ENCODE results near the gene CYP2S1.
A peak's percentile ranks its signal among the peaks of the same experiment; 100 is the strongest.

CYP2S1 gene

DNA sequence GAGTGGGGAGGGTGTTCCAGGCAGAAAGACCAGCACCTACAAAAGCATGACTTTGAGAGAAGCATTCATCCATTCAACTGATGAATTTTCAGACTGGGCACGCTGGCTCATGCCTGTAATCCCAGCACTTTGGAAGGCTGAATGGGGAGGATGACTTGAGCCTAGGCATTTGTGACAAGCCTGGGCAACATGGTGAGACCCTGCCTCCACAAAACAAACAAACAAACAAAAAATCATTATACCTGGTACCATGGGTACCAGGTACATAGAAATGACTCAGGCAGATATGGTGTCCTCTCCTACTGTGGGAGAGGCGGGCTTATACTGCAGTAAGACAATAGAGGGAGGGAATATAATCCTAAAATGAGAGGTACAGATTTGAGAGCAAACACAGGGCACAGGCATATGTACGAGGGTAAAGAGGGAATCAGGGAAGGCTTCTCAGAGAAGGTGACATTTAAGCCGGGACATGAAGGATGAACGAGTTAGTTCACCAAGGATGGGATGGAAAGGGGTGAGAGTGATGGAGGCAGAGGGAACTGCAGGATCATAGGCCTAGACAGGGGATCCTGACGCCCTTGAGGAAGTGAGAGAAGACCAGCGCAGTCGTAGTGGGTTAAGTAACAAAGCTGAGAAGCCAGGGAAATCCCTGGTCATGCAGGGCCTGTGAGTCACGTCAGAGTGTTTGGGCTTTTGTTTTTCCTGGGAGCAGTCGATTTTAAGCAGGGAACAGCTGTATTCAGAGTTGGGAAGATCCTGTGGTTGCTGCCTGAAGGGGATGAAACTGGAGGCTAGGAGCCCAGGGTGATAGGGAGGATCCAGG is 2.9 kb downstream of the CYP2S1 start:
- no peak for DNase-seq

DNA sequence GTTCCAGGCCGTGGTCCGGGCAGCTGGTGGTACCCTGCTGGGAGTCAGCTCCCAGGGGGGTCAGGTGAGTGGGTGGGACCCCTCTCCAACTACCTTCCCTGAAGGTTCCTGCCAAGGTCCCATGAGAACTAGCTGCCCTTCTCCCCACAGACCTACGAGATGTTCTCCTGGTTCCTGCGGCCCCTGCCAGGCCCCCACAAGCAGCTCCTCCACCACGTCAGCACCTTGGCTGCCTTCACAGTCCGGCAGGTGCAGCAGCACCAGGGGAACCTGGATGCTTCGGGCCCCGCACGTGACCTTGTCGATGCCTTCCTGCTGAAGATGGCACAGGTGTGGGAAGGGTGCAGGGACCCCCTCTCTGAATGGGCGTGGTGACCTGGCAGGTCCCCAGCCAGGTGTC is 5.5 kb downstream of the CYP2S1 start:
- DNase-seq, result no peak

DNA sequence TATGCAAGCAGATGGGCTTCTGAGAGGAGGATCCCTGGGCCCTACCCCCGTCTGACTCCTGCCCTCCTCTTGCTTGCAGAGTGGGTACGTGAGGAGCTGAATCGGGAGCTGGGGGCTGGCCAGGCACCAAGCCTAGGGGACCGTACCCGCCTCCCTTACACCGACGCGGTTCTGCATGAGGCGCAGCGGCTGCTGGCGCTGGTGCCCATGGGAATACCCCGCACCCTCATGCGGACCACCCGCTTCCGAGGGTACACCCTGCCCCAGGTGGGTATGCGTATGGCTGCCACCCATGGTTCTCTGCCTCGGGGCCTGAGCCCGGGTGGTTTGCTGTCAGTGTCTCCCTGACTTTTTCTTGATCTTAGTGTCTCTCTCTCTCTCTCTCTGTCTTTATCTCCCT is 10.4 kb downstream of the CYP2S1 start:
- DNase-seq, result no peak

DNA sequence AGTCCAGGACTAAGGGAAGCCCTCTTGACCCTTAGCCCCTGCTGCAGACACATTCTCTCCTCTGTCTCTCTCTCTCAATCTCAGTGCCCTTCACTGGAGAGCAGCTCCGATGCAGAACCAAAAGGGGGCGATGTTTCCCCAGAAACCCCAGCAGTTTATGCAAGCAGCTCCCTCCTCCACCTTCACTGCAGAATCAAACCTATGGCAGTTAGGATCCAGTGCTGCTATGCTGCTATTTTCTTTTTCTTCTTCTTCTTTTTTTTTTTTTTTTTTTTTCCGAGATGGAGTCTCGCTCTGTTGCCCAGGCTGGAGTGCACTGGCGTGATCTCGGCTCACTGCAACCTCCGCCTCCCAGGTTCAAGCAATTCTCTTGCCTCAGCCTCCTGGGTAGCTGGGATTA is 11.3 kb downstream of the CYP2S1 start:
- DNase-seq, result peak; percentile 79

DNA sequence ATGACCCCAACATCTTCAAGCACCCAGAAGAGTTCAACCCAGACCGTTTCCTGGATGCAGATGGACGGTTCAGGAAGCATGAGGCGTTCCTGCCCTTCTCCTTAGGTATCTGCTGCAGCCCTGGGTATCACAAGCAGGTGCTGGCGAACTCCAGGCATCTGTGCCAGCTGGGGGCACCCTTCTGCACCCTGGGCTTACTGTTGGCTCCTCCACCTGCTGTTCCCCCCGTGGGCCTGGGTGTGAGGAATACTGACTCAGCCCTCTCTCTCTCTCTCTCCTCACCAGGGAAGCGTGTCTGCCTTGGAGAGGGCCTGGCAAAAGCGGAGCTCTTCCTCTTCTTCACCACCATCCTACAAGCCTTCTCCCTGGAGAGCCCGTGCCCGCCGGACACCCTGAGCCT is 13.0 kb downstream of the CYP2S1 start:
- DNase-seq, result no peak

DNA sequence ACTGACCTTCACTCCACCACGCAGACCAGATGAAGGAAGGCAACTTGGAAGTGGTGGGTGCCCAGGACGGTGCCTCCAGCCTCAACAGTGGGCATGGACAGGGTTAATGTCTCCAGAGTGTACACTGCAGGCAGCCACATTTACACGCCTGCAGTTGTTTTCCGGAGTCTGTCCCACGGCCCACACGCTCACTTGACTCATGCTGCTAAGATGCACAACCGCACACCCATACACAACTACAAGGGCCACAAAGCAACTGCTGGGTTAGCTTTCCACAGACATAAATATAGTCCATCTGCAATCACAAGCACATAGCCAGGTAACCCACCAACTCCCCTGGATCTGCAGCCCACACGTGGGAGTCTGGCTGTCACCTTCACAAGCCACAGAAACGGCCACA is 13.4 kb downstream of the CYP2S1 start:
- DNase-seq, result no peak

DNA sequence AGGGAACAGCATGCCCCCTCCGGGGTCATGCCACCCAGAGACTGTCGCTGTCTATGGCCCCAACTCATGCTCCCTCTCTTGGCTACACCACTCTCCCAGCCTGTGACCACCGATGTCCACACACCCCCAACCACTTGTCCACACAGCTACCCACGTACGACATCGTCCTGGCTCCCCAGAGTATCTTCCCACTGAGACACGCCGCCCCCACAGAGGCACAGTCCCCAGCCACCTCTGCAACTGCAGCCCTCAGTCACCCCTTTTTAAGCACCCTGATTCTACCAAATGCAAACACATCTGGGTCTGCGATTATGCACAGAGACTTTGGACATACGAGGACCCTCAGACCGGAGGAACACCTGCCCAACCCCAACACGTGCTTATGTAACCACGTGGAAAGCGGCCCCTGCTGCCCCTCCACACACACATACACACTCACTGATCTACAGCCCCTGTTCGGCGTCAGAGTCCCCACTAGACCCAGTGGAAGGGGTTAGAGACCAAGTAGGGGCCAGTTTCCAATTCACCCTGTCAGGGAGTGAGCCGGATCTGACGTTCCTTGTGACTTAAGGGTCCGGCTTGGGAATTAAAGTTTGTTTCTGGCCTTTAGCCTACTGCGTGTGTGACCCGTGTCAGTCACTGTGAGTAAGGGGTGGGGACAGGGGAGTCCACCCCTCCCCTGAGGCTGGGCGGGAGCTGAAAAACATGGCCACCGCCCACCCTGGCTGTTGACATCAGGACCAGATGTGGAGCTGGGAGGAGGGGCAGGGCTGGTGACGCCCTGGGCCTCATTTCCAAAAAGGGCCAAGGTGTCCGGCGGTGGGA is 14.1 kb downstream of the CYP2S1 start:
- DNase-seq, result no peak

DNA sequence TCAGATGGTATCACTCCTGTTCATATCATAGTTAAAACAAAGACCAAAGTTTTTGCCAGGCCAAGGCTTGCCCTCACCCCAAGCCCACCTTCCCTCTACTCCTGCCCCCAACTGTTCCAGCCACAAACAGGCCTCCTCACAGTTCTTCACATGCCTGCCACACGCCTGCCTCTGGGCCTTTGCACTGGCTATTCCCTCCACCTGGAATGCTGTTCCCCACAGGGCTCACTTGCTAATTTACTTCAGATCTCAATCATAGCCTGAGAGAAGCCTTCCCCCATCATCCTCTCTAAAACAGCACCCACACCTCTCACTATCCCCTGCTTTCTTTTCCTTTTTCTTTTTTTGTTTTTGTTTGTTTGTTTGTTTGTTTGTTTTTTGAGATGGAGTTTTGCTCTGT is 21.1 kb downstream of the CYP2S1 start:
- DNase-seq, result no peak

DNA sequence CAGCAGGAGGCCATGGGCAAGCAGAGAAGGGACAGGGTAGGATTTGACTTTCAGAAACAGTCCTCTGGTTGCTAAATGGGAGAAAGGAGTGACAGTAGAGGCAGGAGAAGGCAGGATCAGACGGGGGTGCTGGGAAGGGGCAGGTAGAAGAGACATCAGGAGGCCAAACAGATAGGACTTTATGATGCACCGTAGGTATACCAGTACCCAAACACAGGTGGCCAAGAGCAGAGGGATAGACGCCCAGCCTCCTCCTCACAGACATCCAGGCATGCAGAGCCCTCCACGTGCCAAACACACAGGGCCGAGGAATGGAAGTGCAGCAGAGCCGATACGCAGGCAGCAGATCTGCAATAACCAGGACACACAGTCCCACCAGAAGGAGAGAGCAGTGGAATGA is 24.7 kb downstream of the CYP2S1 start:
- no peak for DNase-seq

DNA sequence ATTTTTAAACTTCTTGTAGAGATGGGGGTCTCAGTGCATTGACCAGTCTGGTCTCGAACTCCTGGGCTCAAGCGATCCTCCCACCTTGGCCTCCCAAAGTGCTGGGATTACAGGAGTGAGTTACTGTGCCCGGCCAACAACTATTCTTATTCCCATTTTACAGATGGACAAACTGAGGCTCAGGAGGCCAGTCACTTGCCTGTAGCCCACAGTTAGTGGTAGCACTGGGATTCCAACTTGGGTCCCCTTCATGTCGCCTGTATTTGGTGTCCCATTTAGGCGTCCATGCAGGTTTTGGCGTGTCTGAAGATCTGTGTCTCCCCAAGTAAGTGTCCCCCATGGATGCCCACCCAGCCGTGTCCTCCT is 25.2 kb downstream of the CYP2S1 start:
- DNase-seq, result no peak

DNA sequence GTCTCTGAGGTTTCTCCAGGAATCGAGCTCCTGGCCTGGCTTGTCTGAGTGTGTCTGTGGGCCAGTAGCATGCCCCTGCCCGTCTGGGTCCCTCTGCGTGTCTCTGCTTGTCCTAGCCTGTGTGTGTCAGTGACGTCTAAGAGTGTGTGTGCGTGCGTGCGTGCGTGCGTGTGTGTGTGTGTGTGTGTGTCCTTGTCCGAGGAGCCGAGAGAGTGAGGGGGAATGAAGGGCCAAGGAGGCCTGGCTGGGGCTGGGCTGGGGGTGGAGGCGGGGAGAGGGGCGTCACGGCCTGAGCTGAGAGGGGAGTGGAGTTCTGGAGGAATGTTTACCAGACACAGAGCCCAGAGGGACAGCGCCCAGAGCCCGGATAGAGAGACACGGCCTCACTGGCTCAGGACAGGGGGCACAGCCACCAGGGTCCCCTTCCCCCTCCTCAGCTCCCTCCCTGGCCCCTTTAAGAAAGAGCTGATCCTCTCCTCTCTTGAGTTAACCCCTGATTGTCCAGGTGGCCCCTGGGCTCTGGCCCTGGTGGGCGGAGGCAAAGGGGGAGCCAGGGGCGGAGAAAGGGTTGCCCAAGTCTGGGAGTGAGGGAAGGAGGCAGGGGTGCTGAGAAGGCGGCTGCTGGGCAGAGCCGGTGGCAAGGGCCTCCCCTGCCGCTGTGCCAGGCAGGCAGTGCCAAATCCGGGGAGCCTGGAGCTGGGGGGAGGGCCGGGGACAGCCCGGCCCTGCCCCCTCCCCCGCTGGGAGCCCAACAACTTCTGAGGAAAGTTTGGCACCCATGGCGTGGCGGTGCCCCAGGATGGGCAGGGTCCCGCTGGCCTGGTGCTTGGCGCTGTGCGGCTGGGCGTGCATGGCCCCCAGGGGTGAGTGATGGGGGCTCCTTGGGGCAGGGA is 25.8 kb downstream of the CYP2S1 start, which contains the start of gene AXL:
Gene AXL (plus strand): TSS at position 609 of the 893 bp plus-strand sequence. CDS start 170 bp downstream, at position 779.
- DNase-seq, result peak; percentile 83

DNA sequence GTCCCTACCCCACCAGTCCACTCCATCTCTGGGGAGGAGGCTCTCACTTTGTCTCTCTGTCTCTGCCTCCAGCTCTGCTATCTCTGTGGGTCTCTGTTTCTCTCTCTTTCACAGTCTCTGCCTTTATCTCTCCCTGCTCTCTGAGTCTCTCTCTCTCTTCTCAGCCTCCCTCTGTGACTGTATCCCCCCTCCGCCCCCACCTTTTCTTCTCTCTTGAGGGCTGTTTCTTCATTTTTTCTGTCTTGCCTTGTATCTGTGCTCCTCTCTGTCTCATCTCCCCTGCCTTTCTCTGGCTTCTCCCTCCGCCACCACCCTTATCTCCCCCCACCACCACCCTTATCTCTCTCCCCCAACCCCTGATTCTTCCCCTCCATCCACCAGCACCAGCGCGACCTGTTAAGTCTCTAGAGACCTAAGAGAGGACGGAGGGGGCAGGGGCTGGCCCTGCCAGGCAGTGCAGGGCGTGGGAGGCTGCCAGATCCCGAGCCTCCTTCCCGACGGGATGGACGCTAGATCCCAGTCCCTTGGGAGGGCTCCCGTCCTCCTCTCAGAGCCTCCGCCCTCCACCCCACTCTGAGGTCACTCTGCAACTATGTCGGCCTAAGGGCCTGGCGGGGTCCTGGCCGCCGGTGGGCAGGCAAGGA is 27.0 kb downstream of the CYP2S1 start:
- no peak for DNase-seq

DNA sequence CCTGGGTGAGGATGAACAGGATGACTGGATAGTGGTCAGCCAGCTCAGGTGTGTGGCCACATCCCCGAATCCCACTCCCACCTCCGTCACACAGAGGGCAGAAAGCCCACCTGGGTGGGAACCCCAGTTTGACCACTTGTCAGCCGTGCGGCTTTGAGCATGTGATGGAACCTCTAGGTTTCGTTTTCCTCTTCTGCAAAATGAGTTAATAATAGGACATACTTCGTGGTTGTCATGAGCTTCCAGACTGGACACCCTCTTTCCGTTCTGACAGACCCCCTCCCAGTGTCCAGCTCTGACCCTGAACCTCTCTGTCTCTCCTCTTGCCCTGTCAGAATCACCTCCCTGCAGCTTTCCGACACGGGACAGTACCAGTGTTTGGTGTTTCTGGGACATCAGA is 27.8 kb downstream of the CYP2S1 start:
- DNase-seq, result no peak

DNA sequence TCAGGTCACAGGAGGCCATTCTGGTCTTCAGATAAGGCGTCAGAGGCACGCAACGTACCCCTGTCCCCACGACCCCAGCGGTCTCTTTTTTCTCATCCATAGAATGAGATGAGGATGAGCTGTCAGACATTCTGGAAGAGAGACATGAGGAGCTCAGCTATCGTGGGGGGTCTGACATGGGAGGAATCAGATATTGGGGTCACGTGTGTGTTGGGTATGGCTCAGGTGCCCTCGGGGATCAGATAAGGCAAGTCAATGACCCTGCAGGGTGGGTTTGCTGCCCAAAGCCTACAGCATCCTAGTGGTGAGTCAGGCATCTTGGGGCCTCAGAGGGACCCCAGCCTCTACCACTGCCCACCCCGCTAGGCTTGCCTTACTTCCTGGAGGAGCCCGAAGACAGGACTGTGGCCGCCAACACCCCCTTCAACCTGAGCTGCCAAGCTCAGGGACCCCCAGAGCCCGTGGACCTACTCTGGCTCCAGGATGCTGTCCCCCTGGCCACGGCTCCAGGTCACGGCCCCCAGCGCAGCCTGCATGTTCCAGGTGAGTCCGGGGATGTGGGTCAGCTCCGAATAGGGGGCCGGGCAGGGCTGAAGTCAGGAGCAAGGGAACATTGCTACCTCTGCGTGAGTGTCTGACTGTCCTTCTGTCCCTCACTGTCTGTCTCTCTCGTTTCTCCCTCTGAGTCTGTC is 28.6 kb downstream of the CYP2S1 start:
- no peak for DNase-seq

DNA sequence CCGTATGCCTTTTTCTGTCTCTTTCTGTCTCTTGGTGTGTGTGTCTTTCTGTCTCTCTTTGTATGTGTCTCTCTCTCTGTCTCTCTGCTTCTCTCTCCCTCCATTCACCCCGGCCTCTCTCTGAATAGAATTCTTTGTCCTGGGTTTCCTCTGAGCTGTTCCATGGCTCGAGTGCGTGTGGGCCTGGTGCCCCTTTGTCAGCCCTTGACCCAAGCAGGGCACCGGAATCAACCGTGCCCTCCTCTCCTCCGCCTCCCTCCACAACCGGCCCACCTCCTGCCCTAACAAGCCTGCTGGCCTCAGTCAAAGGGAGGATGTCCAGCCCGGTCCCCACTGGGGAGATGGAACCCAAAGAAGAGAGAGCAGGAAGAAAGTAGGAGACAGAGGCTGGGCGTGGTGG is 29.2 kb downstream of the CYP2S1 start:
- DNase-seq, result no peak

DNA sequence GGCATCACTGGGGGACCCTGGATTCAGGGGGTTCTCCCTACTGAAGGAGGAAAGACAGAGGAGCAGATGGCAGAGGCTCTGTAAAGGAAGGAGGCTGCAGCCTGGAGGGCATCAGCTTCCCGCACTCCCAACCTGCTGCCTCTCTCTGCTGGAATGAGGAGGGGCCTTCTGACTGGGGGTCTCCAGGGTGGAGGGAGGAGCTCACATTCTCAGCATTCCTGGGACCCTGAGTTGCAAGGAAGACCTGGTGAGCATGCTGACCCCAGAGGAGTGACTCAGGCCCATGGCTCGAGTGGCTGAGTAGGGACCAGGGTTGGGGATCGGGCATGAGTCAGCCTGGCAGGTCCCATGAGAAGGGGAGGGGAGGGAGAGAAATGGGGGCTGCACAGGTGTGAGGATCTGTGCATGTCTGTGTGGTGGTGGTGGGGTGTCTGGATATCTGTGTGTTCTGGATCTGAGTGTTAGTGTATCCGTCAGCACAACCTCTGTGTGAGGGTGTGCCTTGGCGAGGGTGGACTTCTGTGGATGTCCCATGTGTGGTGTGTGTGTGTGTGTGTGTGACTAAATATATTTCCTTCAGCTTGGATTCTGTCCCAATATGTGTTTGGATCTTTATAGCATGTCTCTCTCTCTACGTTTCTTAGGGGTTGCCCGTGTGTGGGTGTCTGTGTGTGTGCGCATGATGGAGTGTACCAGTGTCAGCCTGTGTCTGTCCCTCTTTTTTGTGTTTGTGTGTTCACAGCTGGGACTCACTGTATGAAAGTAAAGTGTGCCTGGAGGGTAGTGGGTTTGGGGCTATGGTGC is 30.6 kb downstream of the CYP2S1 start:
- DNase-seq, result no peak

DNA sequence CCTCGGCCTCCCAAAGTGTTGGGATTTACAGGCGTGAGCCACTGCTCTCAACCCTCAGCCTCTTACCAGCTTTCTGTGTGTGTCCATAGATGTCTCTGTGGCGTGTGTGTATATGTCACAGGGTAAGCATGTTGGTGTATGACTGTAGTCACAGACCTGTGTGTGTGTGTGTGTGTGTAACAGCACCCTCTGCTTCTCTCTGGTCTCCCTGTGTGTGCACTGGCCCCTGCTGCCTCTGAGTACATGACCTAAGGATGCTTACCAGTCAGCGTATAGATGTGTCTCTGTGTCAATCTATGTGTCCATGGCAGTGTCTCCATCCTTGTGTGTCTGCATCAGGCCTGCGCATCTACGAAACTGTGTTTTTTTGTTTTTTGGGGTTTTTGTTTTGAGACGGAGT is 31.6 kb downstream of the CYP2S1 start:
- no peak for DNase-seq

DNA sequence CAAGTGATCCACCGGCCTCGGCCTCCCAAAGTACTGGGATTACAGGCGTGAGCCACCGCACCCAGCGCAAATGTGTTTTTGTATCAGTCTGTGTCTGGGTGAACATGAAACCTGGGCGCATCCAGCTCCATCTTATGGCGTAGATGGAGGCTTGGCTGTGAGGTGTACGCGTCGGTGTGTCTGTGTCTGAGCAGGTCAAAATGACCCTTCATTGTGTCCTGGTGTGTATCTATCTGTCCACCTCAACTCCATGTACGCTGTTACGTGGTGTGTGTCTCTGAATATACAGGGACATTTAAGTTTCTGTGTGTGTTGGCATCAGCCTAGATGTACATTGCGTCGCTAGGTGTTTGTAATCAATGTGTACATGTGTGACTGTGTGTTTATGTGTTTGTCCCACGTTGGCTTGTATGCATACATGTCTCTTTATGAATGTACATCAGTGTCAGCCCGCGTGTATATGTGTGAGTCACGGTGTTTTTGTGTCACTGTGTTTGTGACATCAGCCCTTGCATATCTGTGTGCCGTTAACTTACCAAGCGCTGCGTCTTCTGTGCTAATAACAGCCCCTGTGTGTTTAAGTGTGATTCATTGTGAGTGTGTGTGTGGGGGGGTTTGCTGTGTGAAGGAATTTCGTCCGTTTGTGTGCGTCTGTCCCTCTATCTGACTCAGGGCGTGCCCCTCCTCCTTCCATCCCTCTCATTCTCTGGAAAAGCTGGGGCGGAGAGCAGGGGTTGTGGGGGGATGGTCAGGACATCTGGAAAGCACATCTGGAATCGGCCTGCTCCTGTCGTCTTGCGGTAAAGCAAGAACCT is 32.4 kb downstream of the CYP2S1 start:
- DNase-seq, result peak; percentile 71

DNA sequence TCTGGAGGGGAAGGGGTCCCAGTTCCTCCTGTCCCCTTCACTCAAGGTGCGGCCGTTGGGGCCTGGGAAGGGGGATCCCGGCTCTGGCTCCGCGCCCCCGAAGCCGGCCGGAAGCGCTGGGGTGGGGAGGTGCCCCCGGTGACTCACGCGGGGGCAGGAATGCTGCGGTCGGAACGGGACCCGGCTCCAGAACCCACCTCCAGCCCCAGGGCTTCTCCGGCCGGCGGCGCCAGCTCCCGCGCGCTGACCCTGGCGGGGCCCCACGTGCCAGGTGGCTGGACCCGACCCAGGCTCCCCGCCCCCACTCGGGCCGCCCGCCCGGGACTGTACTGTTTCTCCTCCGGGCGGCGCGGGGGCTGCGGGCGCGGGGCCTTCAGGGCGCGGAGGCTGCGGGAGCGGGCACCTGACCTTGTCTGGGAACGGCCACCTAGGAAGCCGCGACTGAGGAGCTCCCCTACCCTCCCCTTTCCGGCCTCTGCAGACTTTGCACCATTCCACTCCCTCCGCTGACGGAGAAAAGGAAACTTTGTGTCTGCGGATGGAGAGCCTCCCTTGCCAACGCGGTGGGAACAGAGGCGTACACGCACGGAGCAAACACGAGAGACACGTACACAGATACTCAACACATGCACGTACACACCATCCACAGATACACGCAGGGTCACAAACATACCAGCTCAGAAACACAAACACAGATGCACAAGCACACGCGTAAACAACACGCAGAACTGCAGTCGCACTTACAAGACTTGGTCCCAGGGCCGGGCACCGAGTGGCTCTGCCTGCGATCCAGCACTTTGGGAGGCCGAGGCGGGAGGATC is 33.2 kb downstream of the CYP2S1 start:
- DNase-seq, result peak; percentile 82
